CD14-positive monocyte (primary cell): ENCODE data around the gene TRIM27. TPM values are rescaled to one million over a fixed set of nuclear protein-coding genes. Genes with fewer than 3 reads are reported as not detected.

ENCODE experiments used
- DNase-seq, 3 donors: peaks; one replicate each; pipeline ENCODE4 v3.0.0-alpha.2; 2011 to 2022
- H2AFZ ChIP-seq: 2 replicates; pipeline ENCODE4 v1.6.0; 2012; ENCODE audit warnings: mild to moderate bottlenecking, low read depth, low read length, inconsistent platforms; ENCODE audit not compliant: insufficient read depth, poor library complexity, severe bottlenecking
- H3K27ac ChIP-seq, 2 donors: 1 replicate in 1 of 2; 2 replicates in 1 of 2; pipeline ENCODE4 v1.5.1; 2012 to 2013; ENCODE audit warnings: low read length in 2 of 2, control low read depth in 1 of 2, inconsistent platforms in 1 of 2, low read depth in 1 of 2, mild to moderate bottlenecking in 1 of 2
- H3K27me3 ChIP-seq, 2 donors: one replicate each; pipeline versions ENCODE4 v1.6.0 to v1.6.1; 2011 to 2013; ENCODE audit warnings: low read length in 2 of 2; ENCODE audit not compliant: control insufficient read depth in 2 of 2, insufficient read depth in 2 of 2
- H3K36me3 ChIP-seq, 2 donors: replicated peaks in 1 of 2; 1 replicate in 1 of 2; 2 replicates in 1 of 2; pipeline versions ENCODE4 v1.5.1 to v1.6.1; 2012 to 2013; ENCODE audit warnings: low read length in 2 of 2, control low read depth in 1 of 2, inconsistent platforms in 1 of 2, mild to moderate bottlenecking in 1 of 2; ENCODE audit not compliant: insufficient read depth in 2 of 2, control insufficient read depth in 1 of 2
- H3K4me1 ChIP-seq, 2 donors: 1 replicate in 1 of 2; 2 replicates in 1 of 2; pipeline versions ENCODE4 v1.5.1 to v1.6.1; 2012 to 2013; ENCODE audit warnings: low read length in 2 of 2, control low read depth in 1 of 2, inconsistent platforms in 1 of 2, mild to moderate bottlenecking in 1 of 2, moderate library complexity in 1 of 2; ENCODE audit not compliant: insufficient read depth in 2 of 2, control insufficient read depth in 1 of 2
- H3K4me2 ChIP-seq: replicated peaks from 2 replicates; pipeline ENCODE3; 2012; ENCODE audit warnings: low read length, moderate library complexity, mild to moderate bottlenecking; ENCODE audit not compliant: poor library complexity, severe bottlenecking; ENCODE audit errors: extremely low read depth
- H3K4me3 ChIP-seq, 3 experiments: fragments of 200-600 bp in 1 of 3; sonication (generic) in 1 of 3; replicated peaks in 1 of 3; 1 replicate in 2 of 3; 2 replicates in 1 of 3; pipeline ENCODE4 v1.5.1; 2011 to 2013; ENCODE audit warnings: low read length in 3 of 3, mild to moderate bottlenecking in 3 of 3, control low read depth in 2 of 3, low read depth in 2 of 3, inconsistent platforms in 1 of 3, moderate library complexity in 1 of 3
- H3K79me2 ChIP-seq: 2 replicates; pipeline ENCODE4 v1.6.0; 2012; ENCODE audit warnings: mild to moderate bottlenecking, control low read depth, inconsistent platforms, low read length, moderate library complexity; ENCODE audit not compliant: insufficient read depth
- H3K9ac ChIP-seq: 2 replicates; pipeline ENCODE4 v1.6.0; 2017; ENCODE audit warnings: low read length, mild to moderate bottlenecking; ENCODE audit not compliant: insufficient read depth, poor library complexity, severe bottlenecking
- H3K9me3 ChIP-seq, 2 donors: replicated peaks in 1 of 2; 1 replicate in 1 of 2; 2 replicates in 1 of 2; pipeline versions ENCODE4 v1.5.1 to v1.6.1; 2012 to 2013; ENCODE audit warnings: low read length in 2 of 2, control low read depth in 1 of 2; ENCODE audit not compliant: control insufficient read depth in 1 of 2, insufficient read depth in 1 of 2
- H4K20me1 ChIP-seq: 2 replicates; pipeline ENCODE4 v1.6.0; 2012; ENCODE audit warnings: mild to moderate bottlenecking, low read length, control low read depth, moderate library complexity; ENCODE audit not compliant: insufficient read depth
- H3K27ac Mint-ChIP-seq, 7 donors: one replicate each; pipeline ENCODE4 v1.8.0; 2020; ENCODE audit warnings: mild to moderate bottlenecking in 7 of 7, mixed read lengths in 7 of 7, moderate library complexity in 6 of 7, inconsistent platforms in 2 of 7
- H3K27me3 Mint-ChIP-seq, 3 donors: one replicate each; pipeline ENCODE4 v1.8.0; 2021 to 2022; ENCODE audit warnings: low read depth in 3 of 3, mild to moderate bottlenecking in 3 of 3, mixed read lengths in 3 of 3, moderate library complexity in 3 of 3, inconsistent platforms in 1 of 3
- H3K36me3 Mint-ChIP-seq, 2 donors: one replicate each; pipeline ENCODE4 v1.8.0; 2020; ENCODE audit warnings: mixed read lengths in 2 of 2, inconsistent platforms in 1 of 2, mild to moderate bottlenecking in 1 of 2
- H3K4me1 Mint-ChIP-seq: one replicate; pipeline ENCODE4 v1.8.0; 2020; ENCODE audit warnings: mild to moderate bottlenecking, mixed read lengths
- H3K4me3 Mint-ChIP-seq, 2 donors: one replicate each; pipeline ENCODE4 v1.8.0; 2020; ENCODE audit warnings: mild to moderate bottlenecking in 2 of 2, mixed read lengths in 2 of 2, moderate library complexity in 1 of 2
- H3K9me3 Mint-ChIP-seq, 7 donors: one replicate each; pipeline ENCODE4 v1.8.0; 2020 to 2022; ENCODE audit warnings: mixed read lengths in 7 of 7, mild to moderate bottlenecking in 6 of 7, moderate library complexity in 6 of 7, inconsistent platforms in 2 of 7
- CTCF ChIP-seq: fragments of 200-600 bp; IDR thresholded peaks from one replicate; pipeline ENCODE4 v1.8.0; 2022; ENCODE audit warnings: antibody characterized with exemption, mild to moderate bottlenecking
- WGBS: methylation state at CpG from one replicate; pipeline ENCODE4 v1.1.5; 2013; ENCODE audit warnings: missing lambda C conversion rate; ENCODE audit not compliant: insufficient coverage; 5-methylcytosine and 5-hydroxymethylcytosine counted together
- intact Hi-C, 2 donors: fragments of 100-400 bp; cut with micrococcal nuclease; formaldehyde crosslinking; loops; one replicate each; pipeline versions ENCODE4 v1.15.0 to v1.15.1; 2023
- polyA plus RNA-seq, 3 donors: library from polyadenylated mRNA; depleted of rRNA in 1 of 3; unstranded in 2 of 3; stranded (reverse) in 1 of 3; fragments of 300-500 nt in 2 of 3; fragments of >200 nt in 1 of 3; fragmentation: Illumina TruSeq in 2 of 3; gene quantifications; 1 replicate in 2 of 3; 2 replicates in 1 of 3; pipeline ENCODE4 v1.2.3, GENCODE V29; 2012 to 2021

Gene TRIM27
- polyA plus RNA-seq, 3 donors = 39.2 to 44.0 (median 42.2) TPM

- no peak for DNase-seq
- H3K4me1 ChIP-seq = peaks cover 16 to 18% of the 10 kb centered on the region in 2 donors
- H4K20me1 ChIP-seq = no peaks in the 10 kb centered on the region
- H3K27me3 ChIP-seq = peaks cover 7 to 35% of the 10 kb centered on the region in 2 donors
- no peak overlapping the region for H3K4me3 ChIP-seq
- no peak overlapping the region for H3K27ac ChIP-seq
- peaks cover 13 to 17% of the 10 kb centered on the region in 2 donors for H3K9me3 ChIP-seq
- no peak overlapping the region for H3K4me2 ChIP-seq
- no peak overlapping the region for H3K9ac ChIP-seq
- H3K27me3 Mint-ChIP-seq = peaks cover 26 to 36% (median 29%) of the 10 kb centered on the region in 3 donors
- no peaks in the 10 kb centered on the region for H3K36me3 ChIP-seq
- H3K79me2 ChIP-seq = no peaks in the 10 kb centered on the region
- TF ChIP-seq CTCF = no peak
- H3K9me3 Mint-ChIP-seq = peaks cover 10 to 31% (median 24%) of the 10 kb centered on the region in 7 donors
- H3K27ac Mint-ChIP-seq = no peak overlapping the region
- peaks cover 0 to 4% of the 10 kb centered on the region in 2 donors for H3K36me3 Mint-ChIP-seq
- WGBS = 94% methylated on average over 21 of the region's 22 CpGs
- H3K4me3 Mint-ChIP-seq = peak overlapping the region in 1 of 2 donors; percentile 27
- intact Hi-C loops = loop anchor here in 1 of 2 donors (10.0 kb wide), 1 partner anchor 123 kb away; no protein-coding TSS in a partner anchor
- peaks cover 32% of the 10 kb centered on the region for H3K4me1 Mint-ChIP-seq
- no peak overlapping the region for H2AFZ ChIP-seq
Measured at GRCh38 chr6:28861339-28861738, 62.4 kb downstream of the TRIM27 start.

- H3K9ac ChIP-seq = no peak overlapping the region
- H3K4me2 ChIP-seq = no peak overlapping the region
- DNase-seq = no peak
- Mint-ChIP-seq H3K4me1 (peaks cover 26% of the 10 kb centered on the region), H3K36me3 (peaks cover 0 to 4% of the 10 kb centered on the region in 2 donors), H3K4me3 (peak overlapping the region in 1 of 2 donors; percentile 52), H3K27me3 (peaks cover 25 to 37% (median 31%) of the 10 kb centered on the region in 3 donors), H3K9me3 (peaks cover 5 to 32% (median 20%) of the 10 kb centered on the region in 7 donors), H3K27ac (no peak overlapping the region)
- no peak overlapping the region for H3K4me3 ChIP-seq
- H3K27me3 ChIP-seq = peaks cover 7 to 35% of the 10 kb centered on the region in 2 donors
- peaks cover 16 to 18% of the 10 kb centered on the region in 2 donors for H3K4me1 ChIP-seq
- no peaks in the 10 kb centered on the region for H4K20me1 ChIP-seq
- H3K27ac ChIP-seq = no peak overlapping the region
- H2AFZ ChIP-seq = no peak overlapping the region
- WGBS = 7% methylated on average over 4 of the region's 6 CpGs
- no peaks in the 10 kb centered on the region for H3K79me2 ChIP-seq
- H3K9me3 ChIP-seq = peaks cover 11 to 13% of the 10 kb centered on the region in 2 donors
- no peaks in the 10 kb centered on the region for H3K36me3 ChIP-seq
- intact Hi-C loops = loop anchor here in 1 of 2 donors (10.0 kb wide), 1 partner anchor 124 kb away; no protein-coding TSS in a partner anchor
- TF ChIP-seq CTCF = no peak
Measured at GRCh38 chr6:28860581-28860980, 63.2 kb downstream of the TRIM27 start.
